Hepatocyte (in vitro differentiated cells): ENCODE data around the gene CRLF1. TPM values are rescaled to one million over a fixed set of nuclear protein-coding genes. Genes with fewer than 3 reads are reported as not detected.

Experiments used
- DNase-seq: peaks from one replicate; pipeline ENCODE4 v3.0.0-alpha.2; 2016; ENCODE audit warnings: low spot score
- H2AFZ ChIP-seq: fragments of 200-600 bp; sonication (generic); 2 replicates; pipeline ENCODE4 v1.6.0; 2016; ENCODE audit warnings: antibody characterized with exemption, mild to moderate bottlenecking
- H3K27ac ChIP-seq: fragments of 200-600 bp; sonication (generic); 2 replicates; pipeline ENCODE4 v1.5.1; 2016; ENCODE audit warnings: mild to moderate bottlenecking
- H3K27me3 ChIP-seq: fragments of 200-600 bp; sonication (generic); 2 replicates; pipeline ENCODE4 v1.6.1; 2016
- H3K36me3 ChIP-seq: fragments of 200-600 bp; sonication (generic); replicated peaks from 2 replicates; pipeline ENCODE4 v1.5.1; 2016; ENCODE audit warnings: low read depth; ENCODE audit not compliant: insufficient read depth
- H3K4me1 ChIP-seq: fragments of 200-600 bp; sonication (generic); 2 replicates; pipeline ENCODE4 v1.5.1; 2016; ENCODE audit warnings: mild to moderate bottlenecking, moderate library complexity; ENCODE audit not compliant: insufficient read depth
- H3K4me2 ChIP-seq: fragments of 200-600 bp; sonication (generic); 2 replicates; pipeline ENCODE4 v1.6.0; 2016
- H3K4me3 ChIP-seq: fragments of 200-600 bp; sonication (generic); 2 replicates; pipeline ENCODE4 v1.5.1; 2016; ENCODE audit warnings: mild to moderate bottlenecking
- H3K79me2 ChIP-seq: fragments of 200-600 bp; sonication (generic); 2 replicates; pipeline ENCODE4 v1.6.0; 2017; ENCODE audit warnings: mild to moderate bottlenecking
- H3K9me2 ChIP-seq: fragments of 200-600 bp; sonication (generic); replicated peaks from 2 replicates; pipeline ENCODE4 v1.6.0; 2017; ENCODE audit warnings: mild to moderate bottlenecking; ENCODE audit not compliant: insufficient read depth
- H3K9me3 ChIP-seq: fragments of 200-600 bp; sonication (generic); 2 replicates; pipeline ENCODE4 v1.5.1; 2016; ENCODE audit warnings: low read depth, mild to moderate bottlenecking
- H4K20me1 ChIP-seq: fragments of 200-600 bp; sonication (generic); 2 replicates; pipeline ENCODE4 v1.6.0; 2016; ENCODE audit warnings: mild to moderate bottlenecking; ENCODE audit not compliant: insufficient read depth, poor library complexity, severe bottlenecking
- CTCF ChIP-seq: fragments of 200-600 bp; sonication (generic); IDR thresholded peaks from 2 replicates; pipeline ENCODE4 v1.5.1; 2016; ENCODE audit warnings: antibody characterized with exemption, mild to moderate bottlenecking; ENCODE audit not compliant: poor library complexity
- EZH2 ChIP-seq: fragments of 200-600 bp; sonication (generic); IDR thresholded peaks from 2 replicates; pipeline ENCODE4 v1.6.1; 2016; ENCODE audit warnings: antibody characterized with exemption, mild to moderate bottlenecking, borderline replicate concordance
- EZH2phosphoT487 ChIP-seq: fragments of 200-600 bp; sonication (generic); IDR thresholded peaks from one replicate; pipeline ENCODE4 v1.6.1; 2018; ENCODE audit warnings: antibody characterized with exemption, mild to moderate bottlenecking, low read depth, moderate library complexity; ENCODE audit not compliant: unreplicated experiment, severe bottlenecking
- WGBS: methylation state at CpG from one replicate; pipeline ENCODE4 v1.1.6; 2016; ENCODE audit warnings: low lambda C conversion rate; ENCODE audit errors: missing lambda C conversion rate; 5-methylcytosine and 5-hydroxymethylcytosine counted together
- polyA plus RNA-seq: library from polyadenylated mRNA; unstranded; fragments of >200 nt; fragmentation: Nextera tagmentation; extraction: Ambion mirVana; gene quantifications from 2 replicates; pipeline ENCODE4 v1.2.1, GENCODE V29; 2016
- total RNA-seq: library from RNA; depleted of rRNA; stranded (reverse); fragments of >200 nt; gene quantifications from 2 replicates; pipeline ENCODE4 v1.2.3, GENCODE V29; 2014

CRLF1 gene
- total and polyA plus RNA-seq, 2 experiments from 2014 or later = 13.9 to 42.2 TPM

GRCh38 chr19:18586306-18586705 is 20.3 kb downstream of the CRLF1 start:
- 63% methylated on average over 2 of the region's 2 CpGs for WGBS
- Histone ChIP-seq H3K9me2 (no peaks in the 10 kb centered on the region), H3K79me2 (peaks cover 4% of the 10 kb centered on the region), H3K4me2 (no peak overlapping the region), H3K27ac (no peak overlapping the region), H3K9me3 (no peaks in the 10 kb centered on the region), H3K4me1 (peaks cover 13% of the 10 kb centered on the region), H3K4me3 (no peak overlapping the region), H2AFZ (no peak overlapping the region), H3K27me3 (no peaks in the 10 kb centered on the region), H3K36me3 (no peaks in the 10 kb centered on the region), H4K20me1 (no peaks in the 10 kb centered on the region)
- no peak for TF ChIP-seq CTCF
- no peak for TF ChIP-seq EZH2
- TF ChIP-seq EZH2phosphoT487 = no peak
- DNase-seq = no peak

DNA sequence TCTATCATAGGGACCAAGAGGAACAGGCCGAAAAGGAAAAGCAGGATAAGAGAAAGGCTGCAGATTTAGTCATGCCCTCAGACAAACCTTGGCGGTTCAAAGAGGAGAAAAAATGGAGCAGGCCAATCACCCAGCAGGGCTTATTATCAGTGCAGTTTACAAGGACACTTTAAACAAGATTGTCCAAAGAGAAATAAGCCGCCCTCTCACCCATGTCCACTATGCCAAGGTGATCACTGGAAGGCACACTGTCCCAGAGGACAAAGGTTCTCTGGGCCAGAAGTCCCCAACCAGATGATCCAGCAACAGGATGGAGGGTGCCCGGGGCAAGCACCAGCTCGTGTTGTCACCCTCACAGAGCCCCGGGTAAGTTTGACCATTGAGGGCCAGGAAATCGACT is 26.3 kb downstream of the CRLF1 start:
- no peaks in the 10 kb centered on the region for H3K36me3 ChIP-seq
- no peak overlapping the region for H3K27ac ChIP-seq
- no peaks in the 10 kb centered on the region for H3K9me3 ChIP-seq
- no peak overlapping the region for H2AFZ ChIP-seq
- TF ChIP-seq EZH2 (no peak), CTCF (no peak), EZH2phosphoT487 (no peak)
- H3K9me2 ChIP-seq = no peaks in the 10 kb centered on the region
- H4K20me1 ChIP-seq = no peaks in the 10 kb centered on the region
- H3K4me2 ChIP-seq = no peak overlapping the region
- no peaks in the 10 kb centered on the region for H3K4me1 ChIP-seq
- no peaks in the 10 kb centered on the region for H3K79me2 ChIP-seq
- DNase-seq = no peak
- no peak overlapping the region for H3K4me3 ChIP-seq
- no peaks in the 10 kb centered on the region for H3K27me3 ChIP-seq
- WGBS = 79% methylated on average over 7 of the region's 7 CpGs

- Histone ChIP-seq H3K79me2 (peaks cover 13% of the 10 kb centered on the region), H3K9me2 (no peaks in the 10 kb centered on the region), H2AFZ (no peak overlapping the region), H3K9me3 (no peaks in the 10 kb centered on the region), H3K4me2 (no peak overlapping the region), H3K36me3 (no peaks in the 10 kb centered on the region), H3K27ac (no peak overlapping the region), H3K4me3 (no peak overlapping the region), H4K20me1 (peaks cover 9% of the 10 kb centered on the region), H3K4me1 (peaks cover 10% of the 10 kb centered on the region), H3K27me3 (no peaks in the 10 kb centered on the region)
- 92% methylated on average over 21 of the region's 21 CpGs for WGBS
- DNase-seq = no peak
- TF ChIP-seq EZH2phosphoT487 = no peak
- TF ChIP-seq EZH2 = no peak
- no peak for TF ChIP-seq CTCF
These were observed 29.2 kb downstream of the CRLF1 start for GRCh38 chr19:18577365-18577914.
